Measurements from ENCODE around the gene COPE.
A peak's percentile ranks its signal among the peaks of the same experiment; 100 is the strongest.

Gene COPE

GRCh38 chr19:18899624-18900560 lies 19.3 kb downstream of the COPE start:
- peaks cover 4% of the 10 kb centered on the region for H3K36me3 ChIP-seq (ENCODE audit: control insufficient read depth, insufficient read depth, low read length)
- H3K27me3 ChIP-seq (ENCODE audit: control insufficient read depth, insufficient read depth, low read length): no peaks in the 10 kb centered on the region
- H3K27ac ChIP-seq (ENCODE audit: low read length): no peak overlapping the region
- no peaks in the 10 kb centered on the region for H3K9me3 ChIP-seq (ENCODE audit: control insufficient read depth, insufficient read depth, low read length)
- WGBS (ENCODE audit: insufficient coverage, insufficient read length): no CpG with 5 or more reads among the region's 20 CpGs
- no peak overlapping the region for H3K4me3 ChIP-seq (ENCODE audit: low read length)
- DNase-seq (ENCODE audit: low read depth, low spot score): no peak
- H3K4me1 ChIP-seq (ENCODE audit: control insufficient read depth, insufficient read depth, low read length): no peaks in the 10 kb centered on the region; the same call in 1 of the 2 replicates

GRCh38 chr19:18898607-18899408 lies 20.4 kb downstream of the COPE start:
- Histone ChIP-seq H3K9me3 (ENCODE audit: control insufficient read depth, insufficient read depth, low read length) (no peaks in the 10 kb centered on the region), H3K27me3 (ENCODE audit: control insufficient read depth, insufficient read depth, low read length) (no peaks in the 10 kb centered on the region), H3K27ac (ENCODE audit: low read length) (no peak overlapping the region), H3K4me3 (ENCODE audit: low read length) (no peak overlapping the region), H3K36me3 (ENCODE audit: control insufficient read depth, insufficient read depth, low read length) (no peaks in the 10 kb centered on the region; the same call in 1 of the 2 replicates), H3K4me1 (ENCODE audit: control insufficient read depth, insufficient read depth, low read length) (peaks cover 2% of the 10 kb centered on the region)
- no peak for DNase-seq (ENCODE audit: low read depth, low spot score)
- no CpG with 5 or more reads among the region's 18 CpGs for WGBS (ENCODE audit: insufficient coverage, insufficient read length)

GRCh38 chr19:18898081-18898606 lies 21.0 kb downstream of the COPE start:
- no peak for DNase-seq (ENCODE audit: low read depth, low spot score)
- Histone ChIP-seq H3K4me1 (ENCODE audit: control insufficient read depth, insufficient read depth, low read length) (peaks cover 2% of the 10 kb centered on the region), H3K27ac (ENCODE audit: low read length) (no peak overlapping the region), H3K4me3 (ENCODE audit: low read length) (no peak overlapping the region), H3K36me3 (ENCODE audit: control insufficient read depth, insufficient read depth, low read length) (no peaks in the 10 kb centered on the region; the same call in 1 of the 2 replicates), H3K9me3 (ENCODE audit: control insufficient read depth, insufficient read depth, low read length) (no peaks in the 10 kb centered on the region), H3K27me3 (ENCODE audit: control insufficient read depth, insufficient read depth, low read length) (no peaks in the 10 kb centered on the region)
- WGBS (ENCODE audit: insufficient coverage, insufficient read length): no CpG with 5 or more reads among the region's 18 CpGs

GRCh38 chr19:18897094-18898029 lies 21.8 kb downstream of the COPE start:
- no CpG with 5 or more reads among the region's 25 CpGs for WGBS (ENCODE audit: insufficient coverage, insufficient read length)

GRCh38 chr19:18896421-18896841 lies 22.8 kb downstream of the COPE start:
- Histone ChIP-seq H3K27me3 (ENCODE audit: control insufficient read depth, insufficient read depth, low read length) (no peaks in the 10 kb centered on the region), H3K27ac (ENCODE audit: low read length) (no peak overlapping the region), H3K4me3 (ENCODE audit: low read length) (peak overlapping the region; percentile 64; the same call in 1 of the 2 replicates), H3K4me1 (ENCODE audit: control insufficient read depth, insufficient read depth, low read length) (peaks cover 2% of the 10 kb centered on the region), H3K9me3 (ENCODE audit: control insufficient read depth, insufficient read depth, low read length) (no peaks in the 10 kb centered on the region), H3K36me3 (ENCODE audit: control insufficient read depth, insufficient read depth, low read length) (no peaks in the 10 kb centered on the region)
- no peak for DNase-seq (ENCODE audit: low read depth, low spot score)
- no CpG with 5 or more reads among the region's 33 CpGs for WGBS (ENCODE audit: insufficient coverage, insufficient read length)

More at GRCh38 chr19:18897094-18898029, 21.8 kb downstream of the COPE start:
- peaks cover 2% of the 10 kb centered on the region for H3K4me1 ChIP-seq (ENCODE audit: control insufficient read depth, insufficient read depth, low read length)
- no peak overlapping the region for H3K27ac ChIP-seq (ENCODE audit: low read length)
- no peaks in the 10 kb centered on the region for H3K9me3 ChIP-seq (ENCODE audit: control insufficient read depth, insufficient read depth, low read length)
- H3K36me3 ChIP-seq (ENCODE audit: control insufficient read depth, insufficient read depth, low read length): no peaks in the 10 kb centered on the region
- DNase-seq (ENCODE audit: low read depth, low spot score): no peak
- no peaks in the 10 kb centered on the region for H3K27me3 ChIP-seq (ENCODE audit: control insufficient read depth, insufficient read depth, low read length)
- H3K4me3 ChIP-seq (ENCODE audit: low read length): no peak overlapping the region

GRCh38 chr19:18895824-18896341 lies 23.3 kb downstream of the COPE start, which contains the start of gene CERS1:
Gene CERS1, minus strand, starts transcription at chr19:18896158. Its CDS starts 86 bp downstream, at chr19:18896072.
- no peaks in the 10 kb centered on the region for H3K9me3 ChIP-seq (ENCODE audit: control insufficient read depth, insufficient read depth, low read length)
- peaks cover 2% of the 10 kb centered on the region for H3K4me1 ChIP-seq (ENCODE audit: control insufficient read depth, insufficient read depth, low read length)
- DNase-seq (ENCODE audit: low read depth, low spot score): no peak
- H3K36me3 ChIP-seq (ENCODE audit: control insufficient read depth, insufficient read depth, low read length): no peaks in the 10 kb centered on the region
- no peaks in the 10 kb centered on the region for H3K27me3 ChIP-seq (ENCODE audit: control insufficient read depth, insufficient read depth, low read length)
- peak within 1 kb of the TSS; percentile 64 for H3K4me3 ChIP-seq (ENCODE audit: low read length)
- no peak within 1 kb of the TSS for H3K27ac ChIP-seq (ENCODE audit: low read length)
- no CpG with 5 or more reads among the region's 89 CpGs for WGBS (ENCODE audit: insufficient coverage, insufficient read length)

GRCh38 chr19:18895038-18895823 lies 24.0 kb downstream of the COPE start:
- DNase-seq (ENCODE audit: low read depth, low spot score): no peak
- WGBS (ENCODE audit: insufficient coverage, insufficient read length): no CpG with 5 or more reads among the region's 72 CpGs

GRCh38 chr19:18894254-18895037 lies 24.7 kb downstream of the COPE start:
- WGBS (ENCODE audit: insufficient coverage, insufficient read length): no CpG with 5 or more reads among the region's 28 CpGs
- Histone ChIP-seq H3K9me3 (ENCODE audit: control insufficient read depth, insufficient read depth, low read length) (no peaks in the 10 kb centered on the region), H3K4me1 (ENCODE audit: control insufficient read depth, insufficient read depth, low read length) (peaks cover 2% of the 10 kb centered on the region), H3K27me3 (ENCODE audit: control insufficient read depth, insufficient read depth, low read length) (no peaks in the 10 kb centered on the region), H3K36me3 (ENCODE audit: control insufficient read depth, insufficient read depth, low read length) (no peaks in the 10 kb centered on the region), H3K27ac (ENCODE audit: low read length) (no peak overlapping the region), H3K4me3 (ENCODE audit: low read length) (peak overlapping the region; percentile 64; the same call in 1 of the 2 replicates)
- DNase-seq (ENCODE audit: low read depth, low spot score): no peak

More at GRCh38 chr19:18895038-18895823, 24.0 kb downstream of the COPE start:
- Histone ChIP-seq H3K27me3 (ENCODE audit: control insufficient read depth, insufficient read depth, low read length) (no peaks in the 10 kb centered on the region), H3K4me1 (ENCODE audit: control insufficient read depth, insufficient read depth, low read length) (peaks cover 2% of the 10 kb centered on the region), H3K27ac (ENCODE audit: low read length) (no peak overlapping the region), H3K4me3 (ENCODE audit: low read length) (peak overlapping the region; percentile 64), H3K36me3 (ENCODE audit: control insufficient read depth, insufficient read depth, low read length) (no peaks in the 10 kb centered on the region), H3K9me3 (ENCODE audit: control insufficient read depth, insufficient read depth, low read length) (no peaks in the 10 kb centered on the region)
